Measurements from ENCODE around the gene SLC1A4. TPM values are rescaled to one million over a fixed set of nuclear protein-coding genes. Genes with fewer than 3 reads are reported as not detected.
A peak's percentile ranks its signal among the peaks of the same experiment; 100 is the strongest.
"Not testable (repeated sequence)": the region's sequence is repeated elsewhere in the genome, so short reads cannot be mapped to it uniquely, and the experiment has no call there.

SLC1A4 gene
- total RNA-seq, 1 donor, result 7.8 TPM

- TF ChIP-seq, protein P1, sequence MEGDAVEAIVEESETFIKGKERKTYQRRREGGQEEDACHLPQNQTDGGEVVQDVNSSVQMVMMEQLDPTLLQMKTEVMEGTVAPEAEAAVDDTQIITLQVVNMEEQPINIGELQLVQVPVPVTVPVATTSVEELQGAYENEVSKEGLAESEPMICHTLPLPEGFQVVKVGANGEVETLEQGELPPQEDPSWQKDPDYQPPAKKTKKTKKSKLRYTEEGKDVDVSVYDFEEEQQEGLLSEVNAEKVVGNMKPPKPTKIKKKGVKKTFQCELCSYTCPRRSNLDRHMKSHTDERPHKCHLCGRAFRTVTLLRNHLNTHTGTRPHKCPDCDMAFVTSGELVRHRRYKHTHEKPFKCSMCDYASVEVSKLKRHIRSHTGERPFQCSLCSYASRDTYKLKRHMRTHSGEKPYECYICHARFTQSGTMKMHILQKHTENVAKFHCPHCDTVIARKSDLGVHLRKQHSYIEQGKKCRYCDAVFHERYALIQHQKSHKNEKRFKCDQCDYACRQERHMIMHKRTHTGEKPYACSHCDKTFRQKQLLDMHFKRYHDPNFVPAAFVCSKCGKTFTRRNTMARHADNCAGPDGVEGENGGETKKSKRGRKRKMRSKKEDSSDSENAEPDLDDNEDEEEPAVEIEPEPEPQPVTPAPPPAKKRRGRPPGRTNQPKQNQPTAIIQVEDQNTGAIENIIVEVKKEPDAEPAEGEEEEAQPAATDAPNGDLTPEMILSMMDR (IDR thresholded peaks at IDR 0.05; ENCODE audit: insufficient read depth, low read depth, low read length), result no peak
- DNase-seq (ENCODE audit: low read depth), result no peak
- no peak overlapping the region for H3K4me3 ChIP-seq (ENCODE audit: low read depth, low read length)
Measured at GRCh38 chr2:64966017-64966416, 23.2 kb upstream of the SLC1A4 start.

GRCh38 chr2:64966839-64967238 is 22.4 kb upstream of the SLC1A4 start:
- TF ChIP-seq, protein P1 (IDR thresholded peaks at IDR 0.05; ENCODE audit: insufficient read depth, low read depth, low read length), result no peak
- no peak overlapping the region for H3K4me3 ChIP-seq (ENCODE audit: low read depth, low read length)
- no peak for DNase-seq (ENCODE audit: low read depth)

GRCh38 chr2:64967601-64968000 is 21.6 kb upstream of the SLC1A4 start:
- DNase-seq (ENCODE audit: low read depth), result no peak
- TF ChIP-seq, protein P1 (IDR thresholded peaks at IDR 0.05; ENCODE audit: insufficient read depth, low read depth, low read length), result no peak

GRCh38 chr2:64969086-64969485 is 20.1 kb upstream of the SLC1A4 start:
- DNase-seq (ENCODE audit: low read depth); H3K4me3 ChIP-seq (ENCODE audit: low read depth, low read length): not testable (repeated sequence)

More at GRCh38 chr2:64967601-64968000, 21.6 kb upstream of the SLC1A4 start:
- H3K4me3 ChIP-seq (ENCODE audit: low read depth, low read length), result no peak overlapping the region

GRCh38 chr2:64970495-64970894 is 18.7 kb upstream of the SLC1A4 start:
- DNase-seq (ENCODE audit: low read depth), result no peak
- TF ChIP-seq, protein P1 (IDR thresholded peaks at IDR 0.05; ENCODE audit: insufficient read depth, low read depth, low read length), result no peak
- H3K4me3 ChIP-seq (ENCODE audit: low read depth, low read length), result no peak overlapping the region

GRCh38 chr2:64972426-64972825 is 16.8 kb upstream of the SLC1A4 start:
- no peak for DNase-seq (ENCODE audit: low read depth)
- no peak overlapping the region for H3K4me3 ChIP-seq (ENCODE audit: low read depth, low read length)
- TF ChIP-seq, protein P1 (IDR thresholded peaks at IDR 0.05; ENCODE audit: insufficient read depth, low read depth, low read length), result no peak

DNA sequence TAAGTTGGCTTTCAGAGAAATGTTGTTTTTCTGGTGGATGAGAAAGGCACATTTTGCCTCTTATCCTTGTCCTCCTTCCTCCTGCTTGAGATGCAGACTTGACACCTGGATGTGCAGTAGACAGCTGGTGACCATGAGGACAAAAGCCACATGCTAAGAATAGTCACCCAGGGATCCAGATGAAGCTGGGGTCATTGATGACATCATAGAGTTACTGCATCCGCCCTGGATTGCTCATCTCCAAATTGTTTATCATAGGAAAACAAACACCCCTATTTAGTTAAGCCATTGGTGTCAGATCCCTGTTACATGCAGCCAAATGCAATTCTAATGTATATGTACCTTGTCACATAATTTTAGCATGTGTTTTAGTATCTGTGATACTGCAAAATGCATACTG is 16.3 kb upstream of the SLC1A4 start:
- H3K4me3 ChIP-seq (ENCODE audit: low read depth, low read length), result no peak overlapping the region
- TF ChIP-seq, protein P1 (IDR thresholded peaks at IDR 0.05; ENCODE audit: insufficient read depth, low read depth, low read length), result no peak
- peak; percentile 40 for DNase-seq (ENCODE audit: low read depth)
